GM23338 (cell line): ENCODE measurements around the gene TMEM87B.

Experiments used
- CREB1 ChIP-seq: fragments of 250-450 bp; sonication (Bioruptor Pico); IDR thresholded peaks from 2 replicates; pipeline ENCODE4 v1.5.0; 2020; ENCODE audit warnings: low read depth, mild to moderate bottlenecking, moderate library complexity
- EZH2 ChIP-seq: fragments of 200-600 bp; sonication (generic); IDR thresholded peaks from one replicate; pipeline ENCODE4 v1.8.0; 2017; ENCODE audit warnings: antibody characterized with exemption, mild to moderate bottlenecking, low read depth; ENCODE audit not compliant: unreplicated experiment
- EZH2phosphoT487 ChIP-seq: fragments of 200-600 bp; sonication (generic); IDR thresholded peaks from one replicate; pipeline ENCODE4 v1.8.1; 2018; ENCODE audit warnings: antibody characterized with exemption; ENCODE audit not compliant: unreplicated experiment
- JUNB ChIP-seq: IDR thresholded peaks from one replicate; pipeline ENCODE4 v1.6.1; 2016; ENCODE audit warnings: antibody characterized with exemption; ENCODE audit not compliant: unreplicated experiment
- NANOG ChIP-seq: IDR thresholded peaks from 2 replicates; pipeline ENCODE4 v1.6.1; 2016; ENCODE audit warnings: antibody characterized with exemption, borderline replicate concordance
- POLR2AphosphoS5 ChIP-seq: IDR thresholded peaks from 2 replicates; pipeline ENCODE4 v1.6.1; 2016; ENCODE audit warnings: antibody characterized with exemption, low read depth
- TF ChIP-seq, protein P1 (sequence below), 2 experiments: fragments of 200-600 bp in 1 of 2; sonication (generic) in 1 of 2; conservative IDR thresholded peaks; 2 replicates each; pipeline versions ENCODE4 v1.5.1 to v1.6.1; 2016 to 2017; ENCODE audit warnings: antibody characterized with exemption in 2 of 2, low read depth in 2 of 2, mild to moderate bottlenecking in 2 of 2, moderate library complexity in 1 of 2
- TF ChIP-seq, protein P2 (sequence below): IDR thresholded peaks from one replicate; pipeline ENCODE4 v1.6.1; 2018; ENCODE audit warnings: antibody characterized with exemption; ENCODE audit not compliant: unreplicated experiment
- TF ChIP-seq, protein P3 (sequence below): IDR thresholded peaks from 2 replicates; pipeline ENCODE4 v1.6.1; 2016; ENCODE audit warnings: antibody characterized with exemption

DNA sequence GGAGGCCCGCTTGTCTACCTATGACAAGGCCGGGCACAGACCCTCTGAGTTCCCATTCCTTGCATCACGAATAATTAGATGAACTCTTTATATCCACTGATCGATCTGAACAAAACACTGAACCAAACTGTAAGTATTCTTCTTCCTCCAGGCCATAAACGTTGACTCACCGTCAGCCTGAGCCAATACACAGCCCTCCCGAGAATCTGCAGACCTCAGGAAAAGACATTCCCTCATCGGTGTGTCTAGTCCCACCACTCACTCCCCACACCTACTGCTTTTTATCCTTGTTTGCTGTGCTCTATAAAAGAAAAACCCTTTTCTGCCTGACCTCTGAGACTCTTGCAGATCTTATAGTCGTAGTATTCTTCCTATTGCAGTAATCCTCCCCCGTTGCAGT lies 41.0 kb downstream of the TMEM87B start:
- TF ChIP-seq, protein P1, sequence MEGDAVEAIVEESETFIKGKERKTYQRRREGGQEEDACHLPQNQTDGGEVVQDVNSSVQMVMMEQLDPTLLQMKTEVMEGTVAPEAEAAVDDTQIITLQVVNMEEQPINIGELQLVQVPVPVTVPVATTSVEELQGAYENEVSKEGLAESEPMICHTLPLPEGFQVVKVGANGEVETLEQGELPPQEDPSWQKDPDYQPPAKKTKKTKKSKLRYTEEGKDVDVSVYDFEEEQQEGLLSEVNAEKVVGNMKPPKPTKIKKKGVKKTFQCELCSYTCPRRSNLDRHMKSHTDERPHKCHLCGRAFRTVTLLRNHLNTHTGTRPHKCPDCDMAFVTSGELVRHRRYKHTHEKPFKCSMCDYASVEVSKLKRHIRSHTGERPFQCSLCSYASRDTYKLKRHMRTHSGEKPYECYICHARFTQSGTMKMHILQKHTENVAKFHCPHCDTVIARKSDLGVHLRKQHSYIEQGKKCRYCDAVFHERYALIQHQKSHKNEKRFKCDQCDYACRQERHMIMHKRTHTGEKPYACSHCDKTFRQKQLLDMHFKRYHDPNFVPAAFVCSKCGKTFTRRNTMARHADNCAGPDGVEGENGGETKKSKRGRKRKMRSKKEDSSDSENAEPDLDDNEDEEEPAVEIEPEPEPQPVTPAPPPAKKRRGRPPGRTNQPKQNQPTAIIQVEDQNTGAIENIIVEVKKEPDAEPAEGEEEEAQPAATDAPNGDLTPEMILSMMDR (conservative IDR thresholded peaks at IDR 0.05; ENCODE audit: low read depth in 2 of 2): no peak
- no peak for TF ChIP-seq POLR2AphosphoS5
- no peak for TF ChIP-seq EZH2phosphoT487
- TF ChIP-seq EZH2: no peak
- no peak for TF ChIP-seq NANOG
- TF ChIP-seq, protein P2, sequence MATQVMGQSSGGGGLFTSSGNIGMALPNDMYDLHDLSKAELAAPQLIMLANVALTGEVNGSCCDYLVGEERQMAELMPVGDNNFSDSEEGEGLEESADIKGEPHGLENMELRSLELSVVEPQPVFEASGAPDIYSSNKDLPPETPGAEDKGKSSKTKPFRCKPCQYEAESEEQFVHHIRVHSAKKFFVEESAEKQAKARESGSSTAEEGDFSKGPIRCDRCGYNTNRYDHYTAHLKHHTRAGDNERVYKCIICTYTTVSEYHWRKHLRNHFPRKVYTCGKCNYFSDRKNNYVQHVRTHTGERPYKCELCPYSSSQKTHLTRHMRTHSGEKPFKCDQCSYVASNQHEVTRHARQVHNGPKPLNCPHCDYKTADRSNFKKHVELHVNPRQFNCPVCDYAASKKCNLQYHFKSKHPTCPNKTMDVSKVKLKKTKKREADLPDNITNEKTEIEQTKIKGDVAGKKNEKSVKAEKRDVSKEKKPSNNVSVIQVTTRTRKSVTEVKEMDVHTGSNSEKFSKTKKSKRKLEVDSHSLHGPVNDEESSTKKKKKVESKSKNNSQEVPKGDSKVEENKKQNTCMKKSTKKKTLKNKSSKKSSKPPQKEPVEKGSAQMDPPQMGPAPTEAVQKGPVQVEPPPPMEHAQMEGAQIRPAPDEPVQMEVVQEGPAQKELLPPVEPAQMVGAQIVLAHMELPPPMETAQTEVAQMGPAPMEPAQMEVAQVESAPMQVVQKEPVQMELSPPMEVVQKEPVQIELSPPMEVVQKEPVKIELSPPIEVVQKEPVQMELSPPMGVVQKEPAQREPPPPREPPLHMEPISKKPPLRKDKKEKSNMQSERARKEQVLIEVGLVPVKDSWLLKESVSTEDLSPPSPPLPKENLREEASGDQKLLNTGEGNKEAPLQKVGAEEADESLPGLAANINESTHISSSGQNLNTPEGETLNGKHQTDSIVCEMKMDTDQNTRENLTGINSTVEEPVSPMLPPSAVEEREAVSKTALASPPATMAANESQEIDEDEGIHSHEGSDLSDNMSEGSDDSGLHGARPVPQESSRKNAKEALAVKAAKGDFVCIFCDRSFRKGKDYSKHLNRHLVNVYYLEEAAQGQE: no peak
- TF ChIP-seq JUNB: no peak
- TF ChIP-seq, protein P3, sequence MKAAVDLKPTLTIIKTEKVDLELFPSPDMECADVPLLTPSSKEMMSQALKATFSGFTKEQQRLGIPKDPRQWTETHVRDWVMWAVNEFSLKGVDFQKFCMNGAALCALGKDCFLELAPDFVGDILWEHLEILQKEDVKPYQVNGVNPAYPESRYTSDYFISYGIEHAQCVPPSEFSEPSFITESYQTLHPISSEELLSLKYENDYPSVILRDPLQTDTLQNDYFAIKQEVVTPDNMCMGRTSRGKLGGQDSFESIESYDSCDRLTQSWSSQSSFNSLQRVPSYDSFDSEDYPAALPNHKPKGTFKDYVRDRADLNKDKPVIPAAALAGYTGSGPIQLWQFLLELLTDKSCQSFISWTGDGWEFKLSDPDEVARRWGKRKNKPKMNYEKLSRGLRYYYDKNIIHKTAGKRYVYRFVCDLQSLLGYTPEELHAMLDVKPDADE: no peak
- no peak for TF ChIP-seq CREB1
